ENCODE results near the gene CDK6. TPM values are rescaled to one million over a fixed set of nuclear protein-coding genes. Genes with fewer than 3 reads are reported as not detected.

Gene CDK6
- total RNA-seq, 4 donors from 2014 or later = 9.5 to 21.4 (median 15.9) TPM

- no peak for TF ChIP-seq CTCF (IDR thresholded peaks at IDR 0.05; ENCODE audit: low read depth)
Measured at GRCh38 chr7:92790992-92791391, 45.4 kb downstream of the CDK6 start.

GRCh38 chr7:92788559-92789183 lies 47.7 kb downstream of the CDK6 start:
- no peak for TF ChIP-seq CTCF (IDR thresholded peaks at IDR 0.05; ENCODE audit: low read depth)

GRCh38 chr7:92785923-92786322 lies 50.5 kb downstream of the CDK6 start:
- no peak for TF ChIP-seq CTCF (IDR thresholded peaks at IDR 0.05; ENCODE audit: low read depth)

- TF ChIP-seq CTCF (IDR thresholded peaks at IDR 0.05; ENCODE audit: low read depth) = no peak
Measured at GRCh38 chr7:92784935-92785334, 51.4 kb downstream of the CDK6 start.

GRCh38 chr7:92783260-92784201 lies 52.8 kb downstream of the CDK6 start:
- TF ChIP-seq CTCF (IDR thresholded peaks at IDR 0.05; ENCODE audit: low read depth) = no peak

- no peak for TF ChIP-seq CTCF (IDR thresholded peaks at IDR 0.05; ENCODE audit: low read depth)
Measured at GRCh38 chr7:92782855-92783254, 53.5 kb downstream of the CDK6 start.

- no peak for TF ChIP-seq CTCF (IDR thresholded peaks at IDR 0.05; ENCODE audit: low read depth)
Measured at GRCh38 chr7:92782236-92782635, 54.1 kb downstream of the CDK6 start.
